Upper lobe of right lung (tissue), 1 donor: ENCODE results near the gene LAPTM4A. TPM values are rescaled to one million over a fixed set of nuclear protein-coding genes. Genes with fewer than 3 reads are reported as not detected.

Experiments used
- ATAC-seq: fragments of 200-7000 bp; cut with Tn5 transposase; one replicate; pipeline ENCODE4 v1.9.1; 2020; ENCODE audit warnings: mild to moderate bottlenecking, moderate library complexity
- DNase-seq: peaks from one replicate; pipeline ENCODE4 v3.0.0-alpha.2; 2020
- H3K27ac ChIP-seq: fragments of 200-600 bp; one replicate; pipeline ENCODE4 v1.8.0; 2022
- H3K27me3 ChIP-seq: fragments of 200-600 bp; one replicate; pipeline ENCODE4 v1.8.0; 2022; ENCODE audit warnings: mild to moderate bottlenecking
- H3K36me3 ChIP-seq: fragments of 200-600 bp; one replicate; pipeline ENCODE4 v1.8.0; 2022
- H3K4me1 ChIP-seq: fragments of 200-600 bp; one replicate; pipeline ENCODE4 v1.8.0; 2022
- H3K4me3 ChIP-seq: fragments of 200-600 bp; one replicate; pipeline ENCODE4 v1.8.0; 2022; ENCODE audit warnings: mild to moderate bottlenecking
- H3K9me3 ChIP-seq: fragments of 200-600 bp; one replicate; pipeline ENCODE4 v1.8.0; 2022
- intact Hi-C: fragments of 100-400 bp; cut with DNase I; formaldehyde crosslinking; loops from one replicate; pipeline ENCODE4 v1.11.0; 2022
- total RNA-seq: library from RNA; stranded (reverse); fragmentation: NEBNext Ultra II Directional; extraction: Animal tissue kit (Norgen Biotek cat#: 25700); gene quantifications from one replicate; pipeline ENCODE4 v1.2.1, GENCODE V29; 2021
- TF ChIP-seq, protein P1 (sequence below): fragments of 200-600 bp; IDR thresholded peaks from one replicate; pipeline ENCODE4 v1.8.0; 2022; ENCODE audit warnings: antibody characterized with exemption
- donor health status: DM: no; HTN: yes; CAD: no; lungs with severe emphysema.

LAPTM4A gene
- total RNA-seq, 1 donor from 2014 or later, result 245 TPM

DNA sequence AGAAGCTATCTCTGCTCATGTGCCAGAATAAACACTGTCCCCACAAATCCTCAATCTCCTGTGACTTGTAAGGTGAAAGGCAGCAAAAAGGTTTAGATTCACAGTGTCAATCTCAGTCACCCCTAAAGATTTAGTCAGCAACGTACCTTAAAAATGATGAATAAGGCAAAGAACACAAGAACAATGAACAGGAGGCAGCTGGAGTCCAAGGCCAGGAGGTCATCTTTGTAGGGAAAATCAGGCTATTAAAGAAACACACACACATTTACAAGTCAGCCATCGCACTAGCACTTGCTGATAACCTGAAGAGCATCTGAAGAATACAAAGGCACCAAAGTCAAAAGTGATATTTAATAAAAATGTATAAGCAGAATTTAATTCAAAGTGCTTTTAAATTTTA lies 16.6 kb downstream of the LAPTM4A start:
- intact Hi-C loops, result no loop called here
- H3K4me3 ChIP-seq, result no peak overlapping the region

DNA sequence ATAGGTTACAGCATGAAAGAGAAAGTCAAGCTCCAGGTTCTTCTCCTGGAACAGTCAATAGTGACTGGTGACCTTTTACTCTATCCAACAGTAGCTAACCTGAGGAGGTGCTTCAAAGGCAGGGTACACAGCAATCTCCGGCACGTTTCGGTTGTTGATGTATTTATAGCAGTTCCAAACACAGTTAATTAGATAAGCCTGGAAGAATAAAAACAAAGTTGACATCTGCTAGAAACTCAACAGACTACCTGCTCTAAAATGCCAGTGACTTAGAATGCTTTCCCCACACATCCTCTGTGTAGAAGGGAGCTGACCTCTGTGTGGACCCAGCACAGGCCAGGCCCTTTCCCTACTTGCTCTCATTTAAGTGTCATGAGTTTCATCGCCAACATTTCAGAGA lies 17.2 kb downstream of the LAPTM4A start:
- H3K27ac ChIP-seq, result no peak overlapping the region
- no peak for ATAC-seq

More for the DNA sequence above, 16.6 kb downstream of the LAPTM4A start:
- Histone ChIP-seq H3K4me1 (no peaks in the 10 kb centered on the region), H3K27ac (no peak overlapping the region), H3K27me3 (no peaks in the 10 kb centered on the region), H3K9me3 (no peaks in the 10 kb centered on the region), H3K36me3 (peaks cover 100% of the 10 kb centered on the region)
- ATAC-seq (no peak), DNase-seq (no peak)
- TF ChIP-seq, protein P1, sequence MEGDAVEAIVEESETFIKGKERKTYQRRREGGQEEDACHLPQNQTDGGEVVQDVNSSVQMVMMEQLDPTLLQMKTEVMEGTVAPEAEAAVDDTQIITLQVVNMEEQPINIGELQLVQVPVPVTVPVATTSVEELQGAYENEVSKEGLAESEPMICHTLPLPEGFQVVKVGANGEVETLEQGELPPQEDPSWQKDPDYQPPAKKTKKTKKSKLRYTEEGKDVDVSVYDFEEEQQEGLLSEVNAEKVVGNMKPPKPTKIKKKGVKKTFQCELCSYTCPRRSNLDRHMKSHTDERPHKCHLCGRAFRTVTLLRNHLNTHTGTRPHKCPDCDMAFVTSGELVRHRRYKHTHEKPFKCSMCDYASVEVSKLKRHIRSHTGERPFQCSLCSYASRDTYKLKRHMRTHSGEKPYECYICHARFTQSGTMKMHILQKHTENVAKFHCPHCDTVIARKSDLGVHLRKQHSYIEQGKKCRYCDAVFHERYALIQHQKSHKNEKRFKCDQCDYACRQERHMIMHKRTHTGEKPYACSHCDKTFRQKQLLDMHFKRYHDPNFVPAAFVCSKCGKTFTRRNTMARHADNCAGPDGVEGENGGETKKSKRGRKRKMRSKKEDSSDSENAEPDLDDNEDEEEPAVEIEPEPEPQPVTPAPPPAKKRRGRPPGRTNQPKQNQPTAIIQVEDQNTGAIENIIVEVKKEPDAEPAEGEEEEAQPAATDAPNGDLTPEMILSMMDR, result no peak

DNA sequence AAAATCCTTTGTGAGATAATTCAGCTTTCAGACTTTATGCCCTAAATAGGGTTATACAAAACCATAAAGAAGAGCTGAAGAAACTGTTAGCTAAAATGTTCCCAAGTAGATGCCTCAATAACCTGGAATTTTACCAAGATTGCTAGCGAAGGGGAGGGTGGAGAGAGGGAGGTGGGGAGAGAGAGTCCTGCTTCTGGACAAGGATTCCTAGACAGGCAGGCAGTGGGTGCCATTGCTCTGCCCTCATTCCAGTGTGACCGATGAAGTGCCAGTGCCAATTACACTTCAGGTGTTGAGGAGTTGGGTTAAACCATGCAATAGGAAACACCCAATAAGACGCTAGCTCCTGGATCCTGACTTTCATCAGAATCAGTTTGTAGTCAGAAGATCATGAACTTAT lies 18.1 kb downstream of the LAPTM4A start:
- DNase-seq, result no peak
- peak; percentile 80 for ATAC-seq
- TF ChIP-seq, protein P1, result no peak
- no peaks in the 10 kb centered on the region for H3K9me3 ChIP-seq
- H3K4me1 ChIP-seq, result no peaks in the 10 kb centered on the region
- no peak overlapping the region for H3K27ac ChIP-seq
- no peaks in the 10 kb centered on the region for H3K27me3 ChIP-seq
- intact Hi-C loops, result no loop called here
- no peak overlapping the region for H3K4me3 ChIP-seq
- peaks cover 98% of the 10 kb centered on the region for H3K36me3 ChIP-seq

More for the DNA sequence above, 17.2 kb downstream of the LAPTM4A start:
- TF ChIP-seq, protein P1, result no peak
- Histone ChIP-seq H3K36me3 (peaks cover 99% of the 10 kb centered on the region), H3K9me3 (no peaks in the 10 kb centered on the region), H3K4me3 (no peak overlapping the region), H3K27me3 (no peaks in the 10 kb centered on the region), H3K4me1 (no peaks in the 10 kb centered on the region)
- no peak for DNase-seq
- intact Hi-C loops, result no loop called here

DNA sequence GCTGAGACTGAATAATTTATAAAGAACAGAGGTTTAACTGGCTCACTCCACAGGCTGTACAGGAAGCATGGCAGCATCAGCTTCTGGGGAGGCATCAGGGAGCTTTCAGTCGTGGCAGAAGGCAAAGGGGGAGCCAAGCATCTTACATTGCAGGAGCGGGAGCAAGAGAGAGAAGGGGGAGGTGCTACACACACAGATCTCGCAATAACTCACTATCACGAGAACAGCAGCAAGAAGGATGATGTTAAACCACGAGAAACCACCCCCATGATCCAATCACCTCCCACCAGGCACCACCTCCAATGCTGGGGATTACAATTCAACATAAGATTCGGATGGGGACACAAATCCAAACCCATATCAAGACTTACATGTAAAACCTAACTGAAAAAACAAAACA lies 21.2 kb downstream of the LAPTM4A start:
- no peak for DNase-seq
- H3K27ac ChIP-seq, result no peak overlapping the region
- H3K9me3 ChIP-seq, result no peaks in the 10 kb centered on the region
- peaks cover 74% of the 10 kb centered on the region for H3K36me3 ChIP-seq
- TF ChIP-seq, protein P1, result no peak
- intact Hi-C loops, result no loop called here
- no peaks in the 10 kb centered on the region for H3K27me3 ChIP-seq
- H3K4me3 ChIP-seq, result no peak overlapping the region
- H3K4me1 ChIP-seq, result peaks cover 6% of the 10 kb centered on the region
- ATAC-seq, result no peak

DNA sequence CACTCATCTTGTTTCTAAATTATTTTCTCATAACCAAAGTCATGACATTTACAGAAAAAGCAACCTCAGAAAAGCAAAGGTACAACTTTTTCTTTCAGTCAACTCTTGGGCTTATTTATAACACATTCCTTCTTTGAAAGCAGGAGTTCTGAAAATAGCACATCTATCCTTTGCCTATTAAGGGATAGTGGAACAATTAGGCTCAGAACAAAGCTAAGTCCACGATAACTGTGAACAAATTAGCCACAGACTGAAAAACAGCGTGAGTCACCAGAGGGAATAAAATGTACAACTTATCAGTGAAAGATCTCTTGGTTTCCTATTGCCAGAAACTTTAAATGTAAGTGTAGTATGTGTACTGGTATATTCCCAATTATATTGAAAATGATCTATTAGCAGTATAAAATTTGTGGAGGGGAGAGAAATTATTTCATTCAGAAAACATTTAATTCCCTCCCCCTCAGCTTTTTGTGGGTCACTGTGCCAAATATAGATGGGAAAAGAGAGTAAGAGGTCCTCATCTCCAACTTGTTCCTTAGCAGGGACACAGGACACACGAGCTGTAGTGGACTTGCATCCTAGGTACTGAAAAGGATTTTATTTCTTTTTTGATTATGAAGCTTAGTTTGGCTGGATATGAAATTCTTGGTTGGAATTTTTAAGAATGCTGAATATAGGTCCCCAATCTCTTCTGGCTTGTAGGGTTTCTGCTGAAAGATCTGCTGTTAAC lies 23.6 kb downstream of the LAPTM4A start:
- Histone ChIP-seq H3K9me3 (no peaks in the 10 kb centered on the region), H3K27me3 (no peaks in the 10 kb centered on the region), H3K4me3 (no peak overlapping the region), H3K4me1 (peaks cover 6% of the 10 kb centered on the region), H3K36me3 (peaks cover 50% of the 10 kb centered on the region), H3K27ac (no peak overlapping the region)
- no peak for DNase-seq
- intact Hi-C loops, result no loop called here
- no peak for ATAC-seq
- TF ChIP-seq, protein P1, result no peak
